GM21576 (cell line): ENCODE measurements around the gene PCDHB10.
"Not testable (repeated sequence)": the region's sequence is repeated elsewhere in the genome, so short reads cannot be mapped to it uniquely, and the experiment has no call there.

Experiments
- ATAC-seq: cut with Tn5 transposase; IDR thresholded peaks from one replicate; pipeline ENCODE4 v1.9.1; 2021; ENCODE audit warnings: mild to moderate bottlenecking, moderate library complexity; ENCODE audit not compliant: unreplicated experiment

The PCDHB10 gene

GRCh38 chr5:141186897-141187512 lies 5.1 kb upstream of the PCDHB10 start, which contains the start of gene PCDHB9:
PCDHB9 (plus strand) TSS chr5:141187161; CDS start chr5:141187319, 158 bp downstream.
- ATAC-seq, result no peak

- not testable (repeated sequence) for ATAC-seq
Measured at GRCh38 chr5:141188682-141189081, 3.5 kb upstream of the PCDHB10 start.

GRCh38 chr5:141189131-141189530 lies 3.0 kb upstream of the PCDHB10 start:
- ATAC-seq, result not testable (repeated sequence)

GRCh38 chr5:141194332-141194731 lies 2.2 kb downstream of the PCDHB10 start:
- not testable (repeated sequence) for ATAC-seq

- ATAC-seq, result no peak
Measured at GRCh38 chr5:141196363-141196762, 4.2 kb downstream of the PCDHB10 start.

GRCh38 chr5:141199359-141200235 lies 7.4 kb downstream of the PCDHB10 start, which contains the start of gene PCDHB11:
PCDHB11 (plus strand) TSS chr5:141199627; CDS start chr5:141199775, 148 bp downstream.
- no peak for ATAC-seq

GRCh38 chr5:141201126-141201525 lies 9.0 kb downstream of the PCDHB10 start:
- not testable (repeated sequence) for ATAC-seq

- not testable (repeated sequence) for ATAC-seq
Measured at GRCh38 chr5:141201646-141202045, 9.5 kb downstream of the PCDHB10 start.

- no peak for ATAC-seq
Measured at GRCh38 chr5:141208478-141208877, 16.3 kb downstream of the PCDHB10 start, which contains the start of gene PCDHB12. PCDHB12 (plus strand) TSS chr5:141208719; CDS start chr5:141208908, 189 bp downstream.

- not testable (repeated sequence) for ATAC-seq
Measured at GRCh38 chr5:141210281-141210680, 18.1 kb downstream of the PCDHB10 start.

- not testable (repeated sequence) for ATAC-seq
Measured at GRCh38 chr5:141210849-141211248, 18.7 kb downstream of the PCDHB10 start.

GRCh38 chr5:141213656-141214339 lies 21.6 kb downstream of the PCDHB10 start, which contains the start of gene PCDHB13:
PCDHB13 (plus strand) TSS chr5:141213919; CDS start chr5:141214124, 205 bp downstream.
- ATAC-seq, result not testable (repeated sequence)

- ATAC-seq, result not testable (repeated sequence)
Measured at GRCh38 chr5:141214583-141214982, 22.4 kb downstream of the PCDHB10 start.

- not testable (repeated sequence) for ATAC-seq
Measured at GRCh38 chr5:141215504-141215903, 23.4 kb downstream of the PCDHB10 start.

- ATAC-seq, result not testable (repeated sequence)
Measured at GRCh38 chr5:141216035-141216434, 23.9 kb downstream of the PCDHB10 start.

GRCh38 chr5:141223112-141223783 lies 31.1 kb downstream of the PCDHB10 start, which contains the start of gene PCDHB14:
PCDHB14 (plus strand) TSS chr5:141223343; CDS start chr5:141223506, 163 bp downstream.
- no peak for ATAC-seq

GRCh38 chr5:141224844-141225243 lies 32.7 kb downstream of the PCDHB10 start:
- ATAC-seq, result not testable (repeated sequence)

- ATAC-seq, result not testable (repeated sequence)
Measured at GRCh38 chr5:141225421-141225820, 33.3 kb downstream of the PCDHB10 start.

- ATAC-seq, result no peak
Measured at GRCh38 chr5:141234109-141234667, 42.0 kb downstream of the PCDHB10 start.

GRCh38 chr5:141235922-141236321 lies 43.8 kb downstream of the PCDHB10 start:
- ATAC-seq, result not testable (repeated sequence)
